Adrenal gland (tissue), 12 donors: ENCODE measurements around the gene HMCN2. TPM values are rescaled to one million over a fixed set of nuclear protein-coding genes. Genes with fewer than 3 reads are reported as not detected.

ENCODE experiments used
- DNase-seq, 7 donors: peaks; one replicate each; pipeline ENCODE4 v3.0.0-alpha.2; 2019 to 2020
- H3K27ac ChIP-seq, 5 donors: fragments of 200-600 bp; sonication (generic) in 4 of 5; 1 replicate in 3 of 5; 2 replicates in 2 of 5; pipeline versions ENCODE4 v1.5.1 to v1.8.0; 2016 to 2020; ENCODE audit warnings: mild to moderate bottlenecking in 1 of 5
- H3K27me3 ChIP-seq: fragments of 200-600 bp; 2 replicates; pipeline ENCODE4 v1.8.0; 2021
- H3K36me3 ChIP-seq, 2 donors: fragments of 200-600 bp; replicated peaks in 1 of 2; 1 replicate in 1 of 2; 2 replicates in 1 of 2; pipeline versions ENCODE4 v1.5.1 to v1.8.0; 2018 to 2022
- H3K4me1 ChIP-seq, 2 donors: fragments of 200-600 bp; replicated peaks in 1 of 2; 1 replicate in 1 of 2; 2 replicates in 1 of 2; pipeline versions ENCODE4 v1.5.1 to v1.8.0; 2018 to 2021
- H3K4me3 ChIP-seq, 4 donors: fragments of 200-600 bp; sonication (generic) in 3 of 4; one replicate each; pipeline ENCODE4 v1.5.1; 2016 to 2018
- H3K9me3 ChIP-seq, 3 donors: fragments of 200-600 bp; sonication (generic) in 1 of 3; replicated peaks in 1 of 3; 1 replicate in 2 of 3; 2 replicates in 1 of 3; pipeline versions ENCODE4 v1.5.1 to v1.8.0; 2016 to 2021
- CTCF ChIP-seq, 6 experiments: fragments of 450-650 bp in 4 of 6; fragments of 200-600 bp in 2 of 6; sonication (generic) in 1 of 6; IDR thresholded peaks; 1 replicate in 5 of 6; 2 replicates in 1 of 6; pipeline versions ENCODE4 v1.5.1 to v1.8.0; 2016 to 2021; ENCODE audit warnings: antibody characterized with exemption in 6 of 6, mild to moderate bottlenecking in 2 of 6, moderate library complexity in 1 of 6
- POLR2A ChIP-seq, 2 donors: fragments of 450-650 bp; IDR thresholded peaks; one replicate each; pipeline ENCODE4 v1.6.1; 2017; ENCODE audit warnings: antibody characterized with exemption in 2 of 2, mild to moderate bottlenecking in 2 of 2, moderate library complexity in 1 of 2
- WGBS, 4 donors: extraction: QIAGEN DNeasy Blood & Tissue Kit in 2 of 4; methylation state at CpG; one replicate each; pipeline versions ENCODE4 v1.1.5 to v1.1.7; 2013 to 2017; 5-methylcytosine and 5-hydroxymethylcytosine counted together
- intact Hi-C, 2 donors: fragments of 100-400 bp; cut with DNase I; formaldehyde crosslinking; loops; one replicate each; pipeline versions ENCODE4 v1.14.1 to v1.15.0; 2022 to 2023
- polyA plus RNA-seq, 3 donors: library from polyadenylated mRNA; stranded (reverse); fragments of 200-250 nt in 2 of 3; fragments of 350-450 nt in 1 of 3; fragmentation: Illumina TruSeq in 1 of 3; extraction: RNeasy Lipid Tissue Mini Kit (QIAGEN cat#74804) in 1 of 3; gene quantifications; one replicate each; pipeline ENCODE4 v1.2.3, GENCODE V29; 2013 to 2014
- total RNA-seq, 9 donors: library from RNA; depleted of rRNA in 4 of 9; stranded (reverse); fragments of >200 nt in 4 of 9; fragments of 120-200 nt in 1 of 9; fragmentation: NEBNext Ultra II Directional in 1 of 9; extraction: Animal tissue kit (Norgen Biotek cat#: 25700) in 1 of 9; gene quantifications; one replicate each; pipeline versions ENCODE4 v1.1.0 to v1.2.4, GENCODE V29; 2013 to 2023
- donor health status: healthy with polysubstance abuse.
- donor health status: Bipolar disorder and iron deficiency.
- donor health status: DM: yes; HTN: yes; CAD: no.
- donor health status: DM: no; HTN: no; CAD: no.
- donor health status: DM: no; HTN: no; CAD: no.
- donor health status: DM: yes; HTN: yes; CAD: no.

The HMCN2 gene
- total and polyA plus RNA-seq, 12 donors: 0.05 to 25.8 (median 0.42) TPM; not detected in 1

- no peak for DNase-seq
- 92 to 95% (median 94%) methylated on average over 10 of the region's 10 CpGs for WGBS, 4 donors
- Histone ChIP-seq H3K4me1 (peaks cover 69 to 78% of the 10 kb centered on the region in 2 donors), H3K27me3 (no peaks in the 10 kb centered on the region), H3K9me3 (no peaks in the 10 kb centered on the region), H3K27ac (no peak overlapping the region), H3K36me3 (no peaks in the 10 kb centered on the region), H3K4me3 (no peak overlapping the region)
- TF ChIP-seq POLR2A (IDR thresholded peaks at IDR 0.05): no peak
- intact Hi-C loops: no loop called here
These were observed 183.4 kb downstream of the HMCN2 start for GRCh38 chr9:130448771-130449603.

- WGBS, 4 donors: 39 to 51% (median 49%) methylated on average over 6 to 15 of the region's 15 CpGs; no CpG with 5 or more reads in 1 of the 4 donors
- peak overlapping the region in 3 of 5 donors; percentile 78 to 88 (median 85) for H3K27ac ChIP-seq
- H3K4me3 ChIP-seq: no peak overlapping the region
- TF ChIP-seq CTCF (IDR thresholded peaks at IDR 0.05): no peak
- TF ChIP-seq POLR2A (IDR thresholded peaks at IDR 0.05): no peak
- no peaks in the 10 kb centered on the region for H3K27me3 ChIP-seq
- intact Hi-C loops: no loop called here
- H3K36me3 ChIP-seq: no peaks in the 10 kb centered on the region
- H3K9me3 ChIP-seq: no peaks in the 10 kb centered on the region
- peaks cover 59 to 65% of the 10 kb centered on the region in 2 donors for H3K4me1 ChIP-seq
- DNase-seq: peak; percentile 49 to 64 (median 61)
These were observed 184.9 kb downstream of the HMCN2 start for GRCh38 chr9:130450344-130451003.

GRCh38 chr9:130451004-130451390, 185.4 kb downstream of the HMCN2 start:
- intact Hi-C loops: no loop called here
- Histone ChIP-seq H3K4me3 (peak overlapping the region in 1 of 4 donors; percentile 1), H3K36me3 (no peaks in the 10 kb centered on the region), H3K4me1 (peaks cover 54 to 60% of the 10 kb centered on the region in 2 donors), H3K9me3 (no peaks in the 10 kb centered on the region), H3K27me3 (no peaks in the 10 kb centered on the region), H3K27ac (peak overlapping the region in 4 of 5 donors; percentile 23 to 88 (median 82))
- no peak for TF ChIP-seq POLR2A (IDR thresholded peaks at IDR 0.05)
- no peak for TF ChIP-seq CTCF (IDR thresholded peaks at IDR 0.05)
- 28 to 48% (median 34%) methylated on average over 3 to 14 of the region's 14 CpGs for WGBS, 4 donors
- DNase-seq: peak in 4 of 7 donors; percentile 24 to 50 (median 34)

- H3K36me3 ChIP-seq: no peaks in the 10 kb centered on the region
- peaks cover 47 to 52% of the 10 kb centered on the region in 2 donors for H3K4me1 ChIP-seq
These were observed 186.2 kb downstream of the HMCN2 start for GRCh38 chr9:130451509-130452388.

More at GRCh38 chr9:130451509-130452388, 186.2 kb downstream of the HMCN2 start:
- 2 to 30% (median 17%) methylated on average over 8 to 23 of the region's 23 CpGs for WGBS, 4 donors
- TF ChIP-seq CTCF (IDR thresholded peaks at IDR 0.05): peak; percentile 41 to 61 (median 54)
- TF ChIP-seq POLR2A (IDR thresholded peaks at IDR 0.05): peak in 1 of 2 donors; percentile 22
- no peaks in the 10 kb centered on the region for H3K9me3 ChIP-seq
- peak overlapping the region in 1 of 4 donors; percentile 1 for H3K4me3 ChIP-seq
- peak overlapping the region; percentile 23 to 88 (median 78) for H3K27ac ChIP-seq
- no peaks in the 10 kb centered on the region for H3K27me3 ChIP-seq
- intact Hi-C loops: no loop called here
- peak; percentile 93 to 97 (median 97) for DNase-seq
